ENCODE results near the gene CPHXL. TPM values are rescaled to one million over a fixed set of nuclear protein-coding genes. Genes with fewer than 3 reads are reported as not detected.

The CPHXL gene
- total RNA-seq, 5 donors from 2014 or later (not counting 1 experiment from before 2014, with no cell fraction given) = not detected

DNA sequence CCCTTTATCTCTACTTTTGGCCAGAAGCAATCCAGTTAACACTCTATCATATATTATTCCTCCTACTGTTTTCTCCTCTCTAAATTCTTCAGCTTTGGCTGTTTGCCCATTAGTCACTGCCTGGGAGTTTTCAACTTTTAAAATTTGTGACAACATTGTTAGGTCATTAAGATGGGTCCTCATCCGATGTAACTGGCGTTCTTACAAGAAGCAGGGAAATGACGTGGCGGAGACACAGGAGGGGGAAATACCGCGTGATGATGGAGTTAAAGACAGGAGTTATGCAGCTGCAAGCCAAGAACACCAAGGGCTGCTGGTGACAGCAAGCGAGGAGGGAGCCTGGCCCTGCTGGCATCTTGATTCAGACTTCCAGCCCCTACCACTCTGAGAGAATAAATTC, 34.8 kb upstream of the CPHXL start:
- POLR2A ChIA-PET = no interaction called here
- peak overlapping the region in 1 of 3 donors; percentile 5 for H3K4me3 Mint-ChIP-seq

DNA sequence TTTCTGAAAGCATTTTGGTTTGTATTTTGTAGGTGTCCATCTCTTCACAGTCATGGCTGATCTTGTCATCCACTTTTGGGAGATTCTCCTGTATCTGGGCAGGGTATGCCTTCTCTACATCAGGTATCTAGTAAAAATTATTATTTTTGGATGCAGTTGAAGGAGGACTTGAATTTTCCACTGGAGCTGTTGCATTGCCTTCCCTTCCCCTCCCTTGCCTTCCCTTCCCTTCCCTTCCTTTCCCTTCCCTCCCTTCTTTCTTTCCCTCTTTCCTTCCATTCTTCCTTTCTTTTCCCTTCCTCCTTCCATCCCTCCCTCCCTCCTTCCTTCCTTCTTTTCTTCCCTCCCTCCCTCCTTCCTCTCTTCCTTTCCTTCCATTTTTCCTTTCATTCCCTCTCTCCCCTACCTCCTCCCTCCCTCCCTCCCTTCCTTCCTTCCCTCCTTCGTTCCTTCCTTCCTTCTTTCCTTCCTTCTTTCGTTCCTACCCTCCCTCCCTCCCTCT, 33.8 kb upstream of the CPHXL start:
- ATAC-seq (replicated peaks in 1 of 4) (no peak), DNase-seq (no peak)
- Histone ChIP-seq H3K4me1 (ENCODE audit: control insufficient read depth in 1 of 2, extremely low read depth in 1 of 2, insufficient read depth in 2 of 2, low read length in 2 of 2) (peaks cover 0 to 2% of the 10 kb centered on the region in 2 experiments), H3K27ac (ENCODE audit: low read length) (no peak overlapping the region), H3K27me3 (replicated peaks in 1 of 2; ENCODE audit: control insufficient read depth in 2 of 2, extremely low read depth in 1 of 2, insufficient read depth in 2 of 2, low read length in 1 of 2) (peaks cover 0 to 2% of the 10 kb centered on the region in 2 experiments), H3K4me3 (ENCODE audit: control insufficient read depth in 1 of 2, extremely low read depth in 1 of 2, low read length in 1 of 2) (no peak overlapping the region), H3K36me3 (ENCODE audit: control insufficient read depth in 2 of 2, extremely low read depth in 1 of 2, insufficient read depth in 1 of 2, low read length in 1 of 2) (no peaks in the 10 kb centered on the region), H3K9me3 (no peaks in the 10 kb centered on the region)
- no peaks in the 10 kb centered on the region for H3K36me3 Mint-ChIP-seq
- H3K4me3 Mint-ChIP-seq = no peak overlapping the region
- POLR2A ChIA-PET = interaction anchor here (0.6 to 1.1 kb wide), 3 partner anchors 10 to 1431 kb away, joined by 3 to 19 read pairs (median 3); no protein-coding TSS in a partner anchor
- peaks cover 1 to 8% of the 10 kb centered on the region in 2 donors for H3K27me3 Mint-ChIP-seq
- 0% methylated on average over 1 of the region's 2 CpGs for WGBS (ENCODE audit: insufficient coverage)
- H3K4me1 Mint-ChIP-seq = peaks cover 0 to 9% (median 0%) of the 10 kb centered on the region in 3 donors
- CTCF ChIA-PET = no interaction called here
- no peaks in the 10 kb centered on the region for H3K9me3 Mint-ChIP-seq
- H3K27ac Mint-ChIP-seq = no peak overlapping the region

More for the DNA sequence above, 34.8 kb upstream of the CPHXL start:
- Histone ChIP-seq H3K36me3 (ENCODE audit: control insufficient read depth in 2 of 2, extremely low read depth in 1 of 2, insufficient read depth in 1 of 2, low read length in 1 of 2) (no peaks in the 10 kb centered on the region), H3K4me1 (ENCODE audit: control insufficient read depth in 1 of 2, extremely low read depth in 1 of 2, insufficient read depth in 2 of 2, low read length in 2 of 2) (peaks cover 0 to 2% of the 10 kb centered on the region in 2 experiments), H3K4me3 (ENCODE audit: control insufficient read depth in 1 of 2, extremely low read depth in 1 of 2, low read length in 1 of 2) (no peak overlapping the region), H3K27ac (ENCODE audit: low read length) (no peak overlapping the region), H3K9me3 (no peaks in the 10 kb centered on the region), H3K27me3 (replicated peaks in 1 of 2; ENCODE audit: control insufficient read depth in 2 of 2, extremely low read depth in 1 of 2, insufficient read depth in 2 of 2, low read length in 1 of 2) (peaks cover 0 to 2% of the 10 kb centered on the region in 2 experiments)
- ATAC-seq (replicated peaks in 1 of 4) = no peak
- Mint-ChIP-seq H3K9me3 (no peaks in the 10 kb centered on the region), H3K27ac (peak overlapping the region in 1 of 2 donors; percentile 8), H3K27me3 (peaks cover 1 to 8% of the 10 kb centered on the region in 2 donors), H3K4me1 (peaks cover 0 to 9% (median 0%) of the 10 kb centered on the region in 3 donors), H3K36me3 (no peaks in the 10 kb centered on the region)
- no peak for DNase-seq
- CTCF ChIA-PET = no interaction called here
- WGBS (ENCODE audit: insufficient coverage) = 71% methylated on average over 2 of the region's 7 CpGs

GRCh38 chr16:75758215-75758614, 31.9 kb upstream of the CPHXL start:
- H3K9me3 ChIP-seq = no peaks in the 10 kb centered on the region
- peaks cover 1 to 8% of the 10 kb centered on the region in 2 donors for H3K27me3 Mint-ChIP-seq
- H3K27me3 ChIP-seq (replicated peaks in 1 of 2; ENCODE audit: control insufficient read depth in 2 of 2, extremely low read depth in 1 of 2, insufficient read depth in 2 of 2, low read length in 1 of 2) = peaks cover 0 to 2% of the 10 kb centered on the region in 2 experiments
- DNase-seq (no peak), ATAC-seq (replicated peaks in 1 of 4) (no peak)
- H3K36me3 Mint-ChIP-seq = no peaks in the 10 kb centered on the region
- CTCF ChIA-PET = no interaction called here
- H3K27ac Mint-ChIP-seq = no peak overlapping the region
- H3K27ac ChIP-seq (ENCODE audit: low read length) = no peak overlapping the region
- WGBS (ENCODE audit: insufficient coverage) = 17% methylated on average over 1 of the region's 1 CpG
- POLR2A ChIA-PET = interaction anchor here in 1 of 2 donors (0.7 kb wide), 1 partner anchor 190 kb away, joined by 3 read pairs; no protein-coding TSS in a partner anchor
- H3K9me3 Mint-ChIP-seq = no peaks in the 10 kb centered on the region
- H3K4me3 Mint-ChIP-seq = no peak overlapping the region
- peaks cover 0 to 9% (median 0%) of the 10 kb centered on the region in 3 donors for H3K4me1 Mint-ChIP-seq
- no peaks in the 10 kb centered on the region for H3K36me3 ChIP-seq (ENCODE audit: control insufficient read depth in 2 of 2, extremely low read depth in 1 of 2, insufficient read depth in 1 of 2, low read length in 1 of 2)
- H3K4me1 ChIP-seq (ENCODE audit: control insufficient read depth in 1 of 2, extremely low read depth in 1 of 2, insufficient read depth in 2 of 2, low read length in 2 of 2) = no peaks in the 10 kb centered on the region
- H3K4me3 ChIP-seq (ENCODE audit: control insufficient read depth in 1 of 2, extremely low read depth in 1 of 2, low read length in 1 of 2) = no peak overlapping the region

DNA sequence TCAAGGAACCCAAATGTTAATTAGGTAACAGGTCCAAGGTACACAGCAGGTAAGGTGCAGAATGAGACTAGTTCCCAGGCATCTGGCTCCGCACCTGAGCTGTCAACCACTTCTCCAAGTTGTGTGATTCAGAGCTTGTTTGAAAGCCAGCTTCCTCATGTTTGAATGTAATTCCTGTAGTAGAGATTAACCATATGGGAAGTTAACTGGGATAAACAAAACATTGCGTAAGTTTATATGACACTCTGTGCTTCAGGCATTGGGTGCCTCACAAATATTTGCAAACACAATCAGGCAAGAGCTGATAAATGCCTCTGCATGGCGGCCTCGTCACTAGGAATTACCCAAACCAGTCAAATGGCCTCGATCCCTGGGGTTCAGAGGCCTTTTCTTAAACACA, 27.9 kb upstream of the CPHXL start:
- POLR2A ChIA-PET = no interaction called here
- no peaks in the 10 kb centered on the region for H3K36me3 Mint-ChIP-seq
- no peak overlapping the region for H3K27ac ChIP-seq (ENCODE audit: low read length)
- H3K9me3 ChIP-seq = no peaks in the 10 kb centered on the region
- DNase-seq = no peak
- peaks cover 0 to 2% of the 10 kb centered on the region in 2 experiments for H3K27me3 ChIP-seq (replicated peaks in 1 of 2; ENCODE audit: control insufficient read depth in 2 of 2, extremely low read depth in 1 of 2, insufficient read depth in 2 of 2, low read length in 1 of 2)
- 63% methylated on average over 4 of the region's 5 CpGs for WGBS (ENCODE audit: insufficient coverage)
- peaks cover 4 to 6% of the 10 kb centered on the region in 2 donors for H3K27me3 Mint-ChIP-seq
- H3K4me3 Mint-ChIP-seq = no peak overlapping the region
- H3K4me1 ChIP-seq (ENCODE audit: control insufficient read depth in 1 of 2, extremely low read depth in 1 of 2, insufficient read depth in 2 of 2, low read length in 2 of 2) = no peaks in the 10 kb centered on the region
- H3K4me3 ChIP-seq (ENCODE audit: control insufficient read depth in 1 of 2, extremely low read depth in 1 of 2, low read length in 1 of 2) = no peak overlapping the region
- no peak for ATAC-seq (replicated peaks in 1 of 4)
- H3K9me3 Mint-ChIP-seq = no peaks in the 10 kb centered on the region
- H3K36me3 ChIP-seq (ENCODE audit: control insufficient read depth in 2 of 2, extremely low read depth in 1 of 2, insufficient read depth in 1 of 2, low read length in 1 of 2) = no peaks in the 10 kb centered on the region
- H3K4me1 Mint-ChIP-seq = no peaks in the 10 kb centered on the region
- no peak overlapping the region for H3K27ac Mint-ChIP-seq
- CTCF ChIA-PET = no interaction called here

GRCh38 chr16:75750528-75750927, 24.2 kb upstream of the CPHXL start:
- WGBS (ENCODE audit: insufficient coverage) = no CpG with 5 or more reads among the region's 3 CpGs
- CTCF ChIA-PET = interaction anchor here in 1 of 2 donors (1.3 kb wide), 1 partner anchor 10 kb away, joined by 3 read pairs; no protein-coding TSS in a partner anchor

GRCh38 chr16:75746359-75746758, 20.1 kb upstream of the CPHXL start:
- Mint-ChIP-seq H3K4me3 (no peak overlapping the region), H3K9me3 (peaks cover 3 to 17% (median 10%) of the 10 kb centered on the region in 3 donors), H3K36me3 (peaks cover 6% of the 10 kb centered on the region), H3K27ac (no peak overlapping the region), H3K27me3 (peaks cover 26 to 29% of the 10 kb centered on the region in 2 donors), H3K4me1 (no peaks in the 10 kb centered on the region)
- Histone ChIP-seq H3K36me3 (ENCODE audit: control insufficient read depth in 2 of 2, extremely low read depth in 1 of 2, insufficient read depth in 1 of 2, low read length in 1 of 2) (no peaks in the 10 kb centered on the region), H3K4me1 (ENCODE audit: control insufficient read depth in 1 of 2, extremely low read depth in 1 of 2, insufficient read depth in 2 of 2, low read length in 2 of 2) (no peaks in the 10 kb centered on the region), H3K4me3 (ENCODE audit: control insufficient read depth in 1 of 2, extremely low read depth in 1 of 2, low read length in 1 of 2) (no peak overlapping the region), H3K9me3 (no peaks in the 10 kb centered on the region), H3K27me3 (replicated peaks in 1 of 2; ENCODE audit: control insufficient read depth in 2 of 2, extremely low read depth in 1 of 2, insufficient read depth in 2 of 2, low read length in 1 of 2) (no peaks in the 10 kb centered on the region), H3K27ac (ENCODE audit: low read length) (no peak overlapping the region)
- WGBS (ENCODE audit: insufficient coverage) = no CpG with 5 or more reads among the region's 3 CpGs
- DNase-seq = no peak
- CTCF ChIA-PET = no interaction called here
- no peak for ATAC-seq (replicated peaks in 1 of 4)
- POLR2A ChIA-PET = no interaction called here

More at GRCh38 chr16:75750528-75750927, 24.2 kb upstream of the CPHXL start:
- H3K9me3 Mint-ChIP-seq = peaks cover 0 to 8% (median 0%) of the 10 kb centered on the region in 3 donors
- Histone ChIP-seq H3K4me1 (ENCODE audit: control insufficient read depth in 1 of 2, extremely low read depth in 1 of 2, insufficient read depth in 2 of 2, low read length in 2 of 2) (no peaks in the 10 kb centered on the region), H3K4me3 (ENCODE audit: control insufficient read depth in 1 of 2, extremely low read depth in 1 of 2, low read length in 1 of 2) (no peak overlapping the region), H3K36me3 (ENCODE audit: control insufficient read depth in 2 of 2, extremely low read depth in 1 of 2, insufficient read depth in 1 of 2, low read length in 1 of 2) (no peaks in the 10 kb centered on the region), H3K9me3 (no peaks in the 10 kb centered on the region), H3K27me3 (replicated peaks in 1 of 2; ENCODE audit: control insufficient read depth in 2 of 2, extremely low read depth in 1 of 2, insufficient read depth in 2 of 2, low read length in 1 of 2) (no peaks in the 10 kb centered on the region), H3K27ac (ENCODE audit: low read length) (no peak overlapping the region)
- ATAC-seq (replicated peaks in 1 of 4) (no peak), DNase-seq (no peak)
- no peaks in the 10 kb centered on the region for H3K4me1 Mint-ChIP-seq
- H3K36me3 Mint-ChIP-seq = peaks cover 6% of the 10 kb centered on the region
- H3K4me3 Mint-ChIP-seq = no peak overlapping the region
- no peak overlapping the region for H3K27ac Mint-ChIP-seq
- H3K27me3 Mint-ChIP-seq = peaks cover 23 to 25% of the 10 kb centered on the region in 2 donors
- POLR2A ChIA-PET = no interaction called here
